HepG2 (cell line): ENCODE results near the gene CCDC57. TPM values are rescaled to one million over a fixed set of nuclear protein-coding genes. Genes with fewer than 3 reads are reported as not detected.

ENCODE experiments used
- AGO2 ChIP-seq: fragments of 200-400 bp; formaldehyde crosslinking; optimal IDR thresholded peaks from 2 replicates; pipeline ENCODE3; 2017; ENCODE audit warnings: mild to moderate bottlenecking, low read depth, low read length, moderate library complexity
- CAMTA2 ChIP-seq: sonication (generic); formaldehyde crosslinking; IDR thresholded peaks from 2 replicates; pipeline ENCODE4 v1.4.0; 2020; ENCODE audit warnings: mild to moderate bottlenecking, missing genetic modification reagents, borderline replicate concordance
- GLI4 ChIP-seq: sonication (generic); formaldehyde crosslinking; IDR thresholded peaks from 2 replicates; pipeline ENCODE4 v1.5.1; 2020; ENCODE audit warnings: missing genetic modification reagents, mild to moderate bottlenecking, moderate library complexity, borderline replicate concordance
- PBX2 ChIP-seq: IDR thresholded peaks from 2 replicates; pipeline ENCODE4 v1.6.1; 2016; ENCODE audit warnings: control low read depth
- PCBP2 ChIP-seq: fragments of 200-400 bp; formaldehyde crosslinking; optimal IDR thresholded peaks from 2 replicates; pipeline ENCODE3; 2018; ENCODE audit warnings: low read length, low read depth; ENCODE audit not compliant: poor library complexity, severe bottlenecking
- TCF12 ChIP-seq, 2 experiments: fragments of 450-650 bp in 1 of 2; sonication (generic) in 1 of 2; formaldehyde crosslinking in 1 of 2; IDR thresholded peaks; 2 replicates each; pipeline versions ENCODE4 v1.6.1 to v1.8.0; 2017 to 2022; ENCODE audit warnings: antibody characterized with exemption in 1 of 2, mild to moderate bottlenecking in 1 of 2, missing genetic modification reagents in 1 of 2, moderate library complexity in 1 of 2
- ZBTB44 ChIP-seq: sonication (generic); formaldehyde crosslinking; IDR thresholded peaks from 2 replicates; pipeline ENCODE4 v1.4.0; 2020; ENCODE audit warnings: missing genetic modification reagents
- ZFAT ChIP-seq: sonication (generic); formaldehyde crosslinking; conservative IDR thresholded peaks from 2 replicates; pipeline ENCODE4 v1.8.1; 2023; ENCODE audit warnings: missing genetic modification reagents, inconsistent platforms
- ZNF407 ChIP-seq: sonication (generic); formaldehyde crosslinking; IDR thresholded peaks from one replicate; pipeline ENCODE4 v1.5.1; 2020; ENCODE audit warnings: mild to moderate bottlenecking, missing genetic modification reagents; ENCODE audit errors: not compliant biosample characterization
- polyA plus RNA-seq, 8 experiments: library from polyadenylated mRNA; depleted of rRNA in 3 of 8; stranded (reverse) in 7 of 8; unstranded in 1 of 8; fragments of >200 nt; fragmentation: Illumina TruSeq in 4 of 8; extraction: Trizol in 4 of 8; gene quantifications; 2 replicates each; pipeline versions ENCODE4 v1.2.1 to v1.2.3, GENCODE V29; 2011 to 2016; ENCODE audit warnings: low read depth in 4 of 8, missing spikeins in 1 of 8, mixed read lengths in 1 of 8; ENCODE audit not compliant: insufficient read depth in 1 of 8
- total RNA-seq, 5 experiments: library from RNA; depleted of rRNA; stranded (reverse); fragments of >200 nt; fragmentation: Illumina TruSeq; extraction: Trizol; gene quantifications; 2 replicates each; pipeline ENCODE4 v1.2.3, GENCODE V29; 2016; ENCODE audit warnings: low read depth in 1 of 5
- TF ChIP-seq, protein P1 (sequence below): sonication (generic); formaldehyde crosslinking; IDR thresholded peaks from 2 replicates; pipeline ENCODE4 v1.8.1; 2023; ENCODE audit warnings: mild to moderate bottlenecking, missing genetic modification reagents

Gene CCDC57
- total and polyA plus RNA-seq, 2 of the 13 experiments (the other 11 are each of a cell fraction or from before 2014, with no cell fraction given), result 59.3 to 59.9 TPM

DNA sequence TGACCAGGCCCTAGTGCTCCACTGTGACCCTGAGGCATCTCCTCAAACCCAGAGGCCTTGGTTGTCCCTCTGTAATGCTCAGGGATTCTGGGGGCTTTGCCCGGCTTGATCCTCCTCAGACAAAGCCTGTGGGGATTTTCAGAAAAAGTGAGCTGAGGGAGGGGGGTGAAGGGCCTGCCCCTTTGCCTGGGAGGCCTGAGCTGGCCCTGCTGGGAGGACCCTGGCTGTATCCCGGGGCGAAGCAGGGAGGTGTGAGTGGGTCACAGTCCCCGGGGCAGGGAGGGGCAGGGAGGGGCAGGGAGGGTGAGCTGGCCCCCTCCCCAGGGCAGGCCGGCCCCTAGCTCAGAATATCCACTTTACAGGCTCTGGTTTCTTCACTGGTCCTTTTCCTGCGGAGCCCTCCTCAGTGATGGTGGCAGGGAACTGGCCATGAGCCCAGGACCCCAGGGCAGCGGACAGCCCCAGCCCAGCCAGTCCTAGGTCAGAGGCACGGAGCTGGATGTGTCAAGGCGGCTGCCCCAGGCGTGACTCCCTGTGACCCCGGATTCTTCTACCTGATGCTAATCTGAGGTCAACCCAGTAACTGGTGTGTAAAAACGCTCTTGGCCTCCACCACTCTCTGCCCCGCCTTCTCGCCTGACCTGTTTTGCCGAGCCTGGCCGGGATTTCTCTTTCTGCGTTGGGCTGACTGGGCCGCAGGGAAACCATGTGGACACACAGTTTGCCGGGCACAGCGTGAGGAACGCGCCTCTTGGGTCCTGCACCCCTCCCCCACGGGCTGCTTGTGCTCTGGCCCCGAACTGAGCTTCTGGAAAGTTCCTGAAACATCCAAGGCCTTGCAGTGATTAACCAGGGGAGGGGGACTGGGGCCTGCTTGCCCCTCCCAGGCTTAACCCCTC is 108.8 kb downstream of the CCDC57 start (continued):
- TF ChIP-seq PCBP2 (peak; percentile 4), CAMTA2 (no peak), PBX2 (CRISPR knock-in tag) (no peak), TCF12 (IDR thresholded peaks at IDR 0.05) (no peak), TCF12 (CRISPR knock-in tag; IDR thresholded peaks at IDR 0.05) (0 out of 2 replicates have a peak, but pooled peaks have one; percentile 17), ZBTB44 (0 out of 2 replicates have a peak, but pooled peaks have one; percentile 22), AGO2 (peak; percentile 67), ZNF407 (CRISPR knock-in tag) (peak; percentile 71), GLI4 (CRISPR knock-in tag) (no peak), ZFAT (CRISPR knock-in tag) (no peak)
- TF ChIP-seq, protein P1, sequence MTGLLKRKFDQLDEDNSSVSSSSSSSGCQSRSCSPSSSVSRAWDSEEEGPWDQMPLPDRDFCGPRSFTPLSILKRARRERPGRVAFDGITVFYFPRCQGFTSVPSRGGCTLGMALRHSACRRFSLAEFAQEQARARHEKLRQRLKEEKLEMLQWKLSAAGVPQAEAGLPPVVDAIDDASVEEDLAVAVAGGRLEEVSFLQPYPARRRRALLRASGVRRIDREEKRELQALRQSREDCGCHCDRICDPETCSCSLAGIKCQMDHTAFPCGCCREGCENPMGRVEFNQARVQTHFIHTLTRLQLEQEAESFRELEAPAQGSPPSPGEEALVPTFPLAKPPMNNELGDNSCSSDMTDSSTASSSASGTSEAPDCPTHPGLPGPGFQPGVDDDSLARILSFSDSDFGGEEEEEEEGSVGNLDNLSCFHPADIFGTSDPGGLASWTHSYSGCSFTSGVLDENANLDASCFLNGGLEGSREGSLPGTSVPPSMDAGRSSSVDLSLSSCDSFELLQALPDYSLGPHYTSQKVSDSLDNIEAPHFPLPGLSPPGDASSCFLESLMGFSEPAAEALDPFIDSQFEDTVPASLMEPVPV, result peak; percentile 94
